Measurements from ENCODE around the gene PSMD7.
"Not testable (repeated sequence)": the region's sequence is repeated elsewhere in the genome, so short reads cannot be mapped to it uniquely, and the experiment has no call there.

Gene PSMD7

GRCh38 chr16:74309789-74310781 is 13.5 kb downstream of the PSMD7 start:
- no peak overlapping the region for H3K9ac ChIP-seq (ENCODE audit: low read length)
- no peak overlapping the region for H3K4me3 ChIP-seq (ENCODE audit: low read depth, low read length)

GRCh38 chr16:74315059-74315458 is 18.4 kb downstream of the PSMD7 start:
- no peak overlapping the region for H3K27ac ChIP-seq (ENCODE audit: low read depth, low read length)
- H3K27me3 ChIP-seq (ENCODE audit: control insufficient read depth, insufficient read depth, low read length), result no peaks in the 10 kb centered on the region
- H3K4me1 ChIP-seq (ENCODE audit: control insufficient read depth, insufficient read depth, low read length), result no peaks in the 10 kb centered on the region
- peaks cover 6% of the 10 kb centered on the region for H3K36me3 ChIP-seq (ENCODE audit: control insufficient read depth, insufficient read depth, low read length)
- no peaks in the 10 kb centered on the region for H3K9me3 ChIP-seq (ENCODE audit: control insufficient read depth, insufficient read depth, low read depth, low read length)
- no peak overlapping the region for H3K9ac ChIP-seq (ENCODE audit: low read length)
- H3K4me3 ChIP-seq (ENCODE audit: low read depth, low read length), result no peak overlapping the region

More at GRCh38 chr16:74309789-74310781, 13.5 kb downstream of the PSMD7 start:
- Histone ChIP-seq H3K27me3 (ENCODE audit: control insufficient read depth, insufficient read depth, low read length) (no peaks in the 10 kb centered on the region), H3K9me3 (ENCODE audit: control insufficient read depth, insufficient read depth, low read depth, low read length) (no peaks in the 10 kb centered on the region), H3K36me3 (ENCODE audit: control insufficient read depth, insufficient read depth, low read length) (peaks cover 34% of the 10 kb centered on the region), H3K4me1 (ENCODE audit: control insufficient read depth, insufficient read depth, low read length) (no peaks in the 10 kb centered on the region), H3K27ac (ENCODE audit: low read depth, low read length) (no peak overlapping the region)

GRCh38 chr16:74320707-74321106 is 24.1 kb downstream of the PSMD7 start:
- Histone ChIP-seq H3K36me3 (ENCODE audit: control insufficient read depth, insufficient read depth, low read length) (peaks cover 11% of the 10 kb centered on the region), H3K4me1 (ENCODE audit: control insufficient read depth, insufficient read depth, low read length) (no peaks in the 10 kb centered on the region), H3K27me3 (ENCODE audit: control insufficient read depth, insufficient read depth, low read length) (no peaks in the 10 kb centered on the region), H3K4me3 (ENCODE audit: low read depth, low read length) (no peak overlapping the region), H3K27ac (ENCODE audit: low read depth, low read length) (no peak overlapping the region), H3K9me3 (ENCODE audit: control insufficient read depth, insufficient read depth, low read depth, low read length) (no peaks in the 10 kb centered on the region), H3K9ac (ENCODE audit: low read length) (no peak overlapping the region)

- H3K9ac ChIP-seq (ENCODE audit: low read length), result no peak overlapping the region
- no peaks in the 10 kb centered on the region for H3K27me3 ChIP-seq (ENCODE audit: control insufficient read depth, insufficient read depth, low read length)
- no peak overlapping the region for H3K4me3 ChIP-seq (ENCODE audit: low read depth, low read length)
- no peaks in the 10 kb centered on the region for H3K4me1 ChIP-seq (ENCODE audit: control insufficient read depth, insufficient read depth, low read length)
- no peak overlapping the region for H3K27ac ChIP-seq (ENCODE audit: low read depth, low read length)
- H3K36me3 ChIP-seq (ENCODE audit: control insufficient read depth, insufficient read depth, low read length), result peaks cover 17% of the 10 kb centered on the region
- H3K9me3 ChIP-seq (ENCODE audit: control insufficient read depth, insufficient read depth, low read depth, low read length), result no peaks in the 10 kb centered on the region
These were observed 24.7 kb downstream of the PSMD7 start for GRCh38 chr16:74321356-74321755.

GRCh38 chr16:74322301-74322710 is 25.7 kb downstream of the PSMD7 start:
- H3K27ac ChIP-seq (ENCODE audit: low read depth, low read length), result no peak overlapping the region

GRCh38 chr16:74324777-74325176 is 28.2 kb downstream of the PSMD7 start:
- not testable (repeated sequence) for H3K9ac ChIP-seq (ENCODE audit: low read length); H3K4me1 ChIP-seq (ENCODE audit: control insufficient read depth, insufficient read depth, low read length); H3K9me3 ChIP-seq (ENCODE audit: control insufficient read depth, insufficient read depth, low read depth, low read length); H3K4me3 ChIP-seq (ENCODE audit: low read depth, low read length); H3K27me3 ChIP-seq (ENCODE audit: control insufficient read depth, insufficient read depth, low read length); H3K27ac ChIP-seq (ENCODE audit: low read depth, low read length)
- peaks cover 33% of the 10 kb centered on the region for H3K36me3 ChIP-seq (ENCODE audit: control insufficient read depth, insufficient read depth, low read length)

More at GRCh38 chr16:74322301-74322710, 25.7 kb downstream of the PSMD7 start:
- no peaks in the 10 kb centered on the region for H3K4me1 ChIP-seq (ENCODE audit: control insufficient read depth, insufficient read depth, low read length)
- no peak overlapping the region for H3K4me3 ChIP-seq (ENCODE audit: low read depth, low read length)
- no peak overlapping the region for H3K9ac ChIP-seq (ENCODE audit: low read length)
- peaks cover 26% of the 10 kb centered on the region for H3K36me3 ChIP-seq (ENCODE audit: control insufficient read depth, insufficient read depth, low read length)
- no peaks in the 10 kb centered on the region for H3K27me3 ChIP-seq (ENCODE audit: control insufficient read depth, insufficient read depth, low read length)
- H3K9me3 ChIP-seq (ENCODE audit: control insufficient read depth, insufficient read depth, low read depth, low read length), result no peaks in the 10 kb centered on the region

- H3K27me3 ChIP-seq (ENCODE audit: control insufficient read depth, insufficient read depth, low read length), result no peaks in the 10 kb centered on the region
- H3K4me3 ChIP-seq (ENCODE audit: low read depth, low read length), result no peak overlapping the region
- no peaks in the 10 kb centered on the region for H3K9me3 ChIP-seq (ENCODE audit: control insufficient read depth, insufficient read depth, low read depth, low read length)
- H3K4me1 ChIP-seq (ENCODE audit: control insufficient read depth, insufficient read depth, low read length), result no peaks in the 10 kb centered on the region
- H3K36me3 ChIP-seq (ENCODE audit: control insufficient read depth, insufficient read depth, low read length), result peaks cover 34% of the 10 kb centered on the region
- H3K27ac ChIP-seq (ENCODE audit: low read depth, low read length), result no peak overlapping the region
- H3K9ac ChIP-seq (ENCODE audit: low read length), result no peak overlapping the region
These were observed 29.0 kb downstream of the PSMD7 start for GRCh38 chr16:74325641-74326040.

GRCh38 chr16:74328346-74328745 is 31.7 kb downstream of the PSMD7 start:
- peaks cover 48% of the 10 kb centered on the region for H3K36me3 ChIP-seq (ENCODE audit: control insufficient read depth, insufficient read depth, low read length)

GRCh38 chr16:74332469-74332868 is 35.9 kb downstream of the PSMD7 start:
- peaks cover 38% of the 10 kb centered on the region for H3K36me3 ChIP-seq (ENCODE audit: control insufficient read depth, insufficient read depth, low read length)
- H3K9me3 ChIP-seq (ENCODE audit: control insufficient read depth, insufficient read depth, low read depth, low read length); H3K9ac ChIP-seq (ENCODE audit: low read length); H3K27ac ChIP-seq (ENCODE audit: low read depth, low read length); H3K27me3 ChIP-seq (ENCODE audit: control insufficient read depth, insufficient read depth, low read length); H3K4me1 ChIP-seq (ENCODE audit: control insufficient read depth, insufficient read depth, low read length); H3K4me3 ChIP-seq (ENCODE audit: low read depth, low read length): not testable (repeated sequence)

More at GRCh38 chr16:74328346-74328745, 31.7 kb downstream of the PSMD7 start:
- not testable (repeated sequence) for H3K4me3 ChIP-seq (ENCODE audit: low read depth, low read length); H3K9me3 ChIP-seq (ENCODE audit: control insufficient read depth, insufficient read depth, low read depth, low read length); H3K27me3 ChIP-seq (ENCODE audit: control insufficient read depth, insufficient read depth, low read length); H3K27ac ChIP-seq (ENCODE audit: low read depth, low read length); H3K4me1 ChIP-seq (ENCODE audit: control insufficient read depth, insufficient read depth, low read length); H3K9ac ChIP-seq (ENCODE audit: low read length)

- H3K36me3 ChIP-seq (ENCODE audit: control insufficient read depth, insufficient read depth, low read length), result peaks cover 42% of the 10 kb centered on the region
- H3K27me3 ChIP-seq (ENCODE audit: control insufficient read depth, insufficient read depth, low read length); H3K4me1 ChIP-seq (ENCODE audit: control insufficient read depth, insufficient read depth, low read length): not testable (repeated sequence)
These were observed 40.9 kb downstream of the PSMD7 start for GRCh38 chr16:74337506-74337905.

GRCh38 chr16:74339226-74339625 is 42.6 kb downstream of the PSMD7 start:
- H3K27ac ChIP-seq (ENCODE audit: low read depth, low read length); H3K4me1 ChIP-seq (ENCODE audit: control insufficient read depth, insufficient read depth, low read length); H3K9me3 ChIP-seq (ENCODE audit: control insufficient read depth, insufficient read depth, low read depth, low read length); H3K27me3 ChIP-seq (ENCODE audit: control insufficient read depth, insufficient read depth, low read length); H3K9ac ChIP-seq (ENCODE audit: low read length); H3K4me3 ChIP-seq (ENCODE audit: low read depth, low read length): not testable (repeated sequence)
- H3K36me3 ChIP-seq (ENCODE audit: control insufficient read depth, insufficient read depth, low read length), result peaks cover 41% of the 10 kb centered on the region

More at GRCh38 chr16:74337506-74337905, 40.9 kb downstream of the PSMD7 start:
- not testable (repeated sequence) for H3K9me3 ChIP-seq (ENCODE audit: control insufficient read depth, insufficient read depth, low read depth, low read length); H3K9ac ChIP-seq (ENCODE audit: low read length); H3K27ac ChIP-seq (ENCODE audit: low read depth, low read length); H3K4me3 ChIP-seq (ENCODE audit: low read depth, low read length)

Measured in HUES6 (cell line).